HEK293 (cell line): ENCODE measurements around the gene NT5DC3.
A peak's percentile ranks its signal among the peaks of the same experiment; 100 is the strongest.

Experiments
- CTCF ChIA-PET: fragments of 350-600 bp; formaldehyde crosslinking; extraction: SDS; loops from one replicate; lab custom pipeline; 2021; ENCODE audit warnings: antibody characterized with exemption; lab: Yijun Ruan, JAX
- POLR2A ChIA-PET: fragments of 300-600 bp; formaldehyde crosslinking; extraction: SDS; loops from one replicate; lab custom pipeline; 2020; ENCODE audit warnings: antibody characterized with exemption, inconsistent platforms; lab: Yijun Ruan, JAX
- H3K27ac ChIP-seq: fragments of 200-500 bp; sonication (Bioruptor generic); 2 replicates; pipeline ENCODE4 v1.5.1; 2014; ENCODE audit warnings: low read depth, low read length, control low read depth, inconsistent platforms; ENCODE audit errors: extremely low read depth
- H3K36me3 ChIP-seq, 2 experiments: fragments of 200-500 bp in 1 of 2; sonication (Bioruptor generic) in 1 of 2; 1 replicate in 1 of 2; 2 replicates in 1 of 2; pipeline ENCODE4 v1.5.1; 2014 to 2017; ENCODE audit warnings: inconsistent platforms in 2 of 2, low read length in 2 of 2; ENCODE audit not compliant: control insufficient read depth in 2 of 2, insufficient read depth in 1 of 2
- H3K4me1 ChIP-seq: fragments of 200-500 bp; sonication (Bioruptor generic); 2 replicates; pipeline ENCODE4 v1.5.1; 2014; ENCODE audit warnings: mild to moderate bottlenecking, low read length, inconsistent platforms; ENCODE audit not compliant: control insufficient read depth, insufficient read depth
- H3K4me3 ChIP-seq: 2 replicates; pipeline ENCODE4 v1.5.1; 2011; ENCODE audit warnings: low read depth, mild to moderate bottlenecking, control low read depth, low read length, moderate library complexity
- H3K9me3 ChIP-seq: fragments of 200-500 bp; sonication (Bioruptor generic); 2 replicates; pipeline ENCODE4 v1.5.1; 2014; ENCODE audit warnings: low read depth, low read length, inconsistent platforms; ENCODE audit not compliant: control insufficient read depth, insufficient read depth
- HOXD13 ChIP-seq: sonication (generic); formaldehyde crosslinking; IDR thresholded peaks from 2 replicates; pipeline ENCODE4 v1.8.0; 2022; ENCODE audit warnings: missing genetic modification reagents, borderline replicate concordance
- OVOL3 ChIP-seq: fragments of 450-650 bp; formaldehyde crosslinking; IDR thresholded peaks from 2 replicates; pipeline ENCODE4 v1.5.1; 2016; ENCODE audit warnings: missing biosample characterization, missing genetic modification characterization
- SCRT2 ChIP-seq: fragments of 450-650 bp; formaldehyde crosslinking; IDR thresholded peaks from 2 replicates; pipeline ENCODE4 v1.5.1; 2016; ENCODE audit warnings: missing biosample characterization, missing genetic modification characterization
- SP2 ChIP-seq: fragments of 450-650 bp; formaldehyde crosslinking; IDR thresholded peaks from 2 replicates; pipeline ENCODE4 v1.5.1; 2016; ENCODE audit warnings: missing biosample characterization, missing genetic modification characterization
- TRIM28 ChIP-seq: IDR thresholded peaks from 2 replicates; pipeline ENCODE4 v1.6.1; 2011; ENCODE audit warnings: low read length, control low read depth, borderline replicate concordance
- ZBTB17 ChIP-seq: fragments of 450-650 bp; formaldehyde crosslinking; IDR thresholded peaks from 2 replicates; pipeline ENCODE4 v1.5.1; 2016; ENCODE audit warnings: missing biosample characterization, missing genetic modification characterization
- ZNF155 ChIP-seq: fragments of 450-650 bp; formaldehyde crosslinking; IDR thresholded peaks from 2 replicates; pipeline ENCODE4 v1.5.1; 2016; ENCODE audit warnings: missing biosample characterization, missing genetic modification characterization
- ZNF214 ChIP-seq: fragments of 450-650 bp; formaldehyde crosslinking; IDR thresholded peaks from 2 replicates; pipeline ENCODE4 v1.5.1; 2017; ENCODE audit warnings: missing biosample characterization, mild to moderate bottlenecking, missing genetic modification characterization, borderline replicate concordance
- ZNF239 ChIP-seq: fragments of 450-650 bp; formaldehyde crosslinking; IDR thresholded peaks from 2 replicates; pipeline ENCODE4 v1.5.1; 2016; ENCODE audit warnings: missing biosample characterization, missing genetic modification characterization
- ZNF394 ChIP-seq: fragments of 450-650 bp; formaldehyde crosslinking; IDR thresholded peaks from 2 replicates; pipeline ENCODE4 v1.5.1; 2016; ENCODE audit warnings: missing biosample characterization, missing genetic modification characterization, mild to moderate bottlenecking, moderate library complexity, borderline replicate concordance
- ZNF473 ChIP-seq: fragments of 450-650 bp; formaldehyde crosslinking; IDR thresholded peaks from 2 replicates; pipeline ENCODE4 v1.5.1; 2017; ENCODE audit warnings: missing biosample characterization, missing genetic modification characterization
- ZNF510 ChIP-seq: fragments of 450-650 bp; formaldehyde crosslinking; IDR thresholded peaks from 2 replicates; pipeline ENCODE4 v1.5.1; 2018; ENCODE audit warnings: mild to moderate bottlenecking, missing genetic modification characterization, missing biosample characterization; ENCODE audit not compliant: insufficient replicate concordance
- ZNF514 ChIP-seq: fragments of 450-650 bp; formaldehyde crosslinking; IDR thresholded peaks from 2 replicates; pipeline ENCODE4 v1.5.1; 2016; ENCODE audit warnings: missing biosample characterization, missing genetic modification characterization
- ZNF600 ChIP-seq: fragments of 450-650 bp; formaldehyde crosslinking; IDR thresholded peaks from 2 replicates; pipeline ENCODE4 v1.5.1; 2016; ENCODE audit warnings: missing biosample characterization, missing genetic modification characterization
- ZNF664 ChIP-seq: fragments of 450-650 bp; formaldehyde crosslinking; IDR thresholded peaks from 2 replicates; pipeline ENCODE4 v1.5.1; 2016; ENCODE audit warnings: missing biosample characterization, missing genetic modification characterization
- ZNF785 ChIP-seq: fragments of 450-650 bp; formaldehyde crosslinking; IDR thresholded peaks from 2 replicates; pipeline ENCODE4 v1.5.1; 2016; ENCODE audit warnings: missing biosample characterization, missing genetic modification characterization
- ZNF792 ChIP-seq: fragments of 450-650 bp; formaldehyde crosslinking; IDR thresholded peaks from 2 replicates; pipeline ENCODE4 v1.5.1; 2016; ENCODE audit warnings: missing biosample characterization, missing genetic modification characterization
- ZNF843 ChIP-seq: fragments of 450-650 bp; formaldehyde crosslinking; IDR thresholded peaks from 2 replicates; pipeline ENCODE4 v1.5.1; 2016; ENCODE audit warnings: missing biosample characterization, missing genetic modification characterization
- ZSCAN16 ChIP-seq: fragments of 450-650 bp; formaldehyde crosslinking; IDR thresholded peaks from 2 replicates; pipeline ENCODE4 v1.5.1; 2016; ENCODE audit warnings: missing biosample characterization, missing genetic modification characterization
- TF ChIP-seq, protein P1 (sequence below): fragments of 450-650 bp; formaldehyde crosslinking; IDR thresholded peaks from 2 replicates; pipeline ENCODE4 v1.5.1; 2016; ENCODE audit warnings: missing biosample characterization, missing genetic modification characterization, borderline replicate concordance
- TF ChIP-seq, protein P2 (sequence below): fragments of 450-650 bp; formaldehyde crosslinking; IDR thresholded peaks from 2 replicates; pipeline ENCODE4 v1.5.1; 2016; ENCODE audit warnings: missing biosample characterization, missing genetic modification characterization
- TF ChIP-seq, protein P3 (sequence below): fragments of 450-650 bp; formaldehyde crosslinking; IDR thresholded peaks from 2 replicates; pipeline ENCODE4 v1.5.1; 2017; ENCODE audit warnings: missing biosample characterization, missing genetic modification characterization
- TF ChIP-seq, protein P4 (sequence below): fragments of 450-650 bp; formaldehyde crosslinking; IDR thresholded peaks from 2 replicates; pipeline ENCODE4 v1.5.1; 2016; ENCODE audit warnings: missing biosample characterization, missing genetic modification characterization

Gene NT5DC3

DNA sequence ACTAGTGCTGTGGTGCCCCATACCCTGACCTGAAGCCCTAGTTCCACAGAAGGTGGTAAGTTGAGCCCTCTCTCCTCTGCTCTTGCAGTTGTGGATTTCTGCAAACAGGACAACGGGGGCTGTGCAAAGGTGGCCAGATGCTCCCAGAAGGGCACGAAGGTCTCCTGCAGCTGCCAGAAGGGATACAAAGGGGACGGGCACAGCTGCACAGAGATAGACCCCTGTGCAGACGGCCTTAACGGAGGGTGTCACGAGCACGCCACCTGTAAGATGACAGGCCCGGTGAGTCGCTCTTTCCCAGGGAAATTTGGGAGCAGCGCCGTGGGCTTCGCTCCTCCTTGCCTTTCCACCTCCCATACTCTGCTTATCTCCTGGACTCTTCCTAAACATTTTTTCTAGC is 92.2 kb downstream of the NT5DC3 start (continued):
- TF ChIP-seq ZSCAN16 (tag by site-specific recombination) = no peak
- TF ChIP-seq ZNF473 = no peak

DNA sequence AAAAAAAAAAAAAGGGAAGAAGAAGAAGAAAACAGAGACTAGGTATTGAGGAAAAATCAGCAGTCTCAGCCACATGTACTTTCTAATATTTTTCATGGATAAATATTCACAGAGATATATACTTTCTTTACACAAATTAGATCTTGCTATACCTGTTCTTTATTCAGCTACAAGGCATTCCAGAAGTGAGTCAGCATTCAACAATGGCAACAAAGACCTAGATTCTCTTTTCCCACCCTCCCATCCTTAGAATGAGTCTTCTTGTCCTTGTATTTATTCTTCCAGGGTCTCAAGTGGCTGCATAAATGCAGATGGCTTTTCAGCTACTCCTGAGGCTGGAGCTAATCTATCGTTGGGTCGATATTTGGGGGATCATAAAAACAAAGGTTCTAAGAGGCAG is 93.0 kb downstream of the NT5DC3 start:
- H3K9me3 ChIP-seq = no peaks in the 10 kb centered on the region
- TF ChIP-seq ZNF843 (tag by site-specific recombination) (no peak), ZNF394 (tag by site-specific recombination) (0 out of 2 replicates have a peak, but pooled peaks have one; percentile 12), ZNF239 (tag by site-specific recombination) (no peak)
- TF ChIP-seq, protein P1, sequence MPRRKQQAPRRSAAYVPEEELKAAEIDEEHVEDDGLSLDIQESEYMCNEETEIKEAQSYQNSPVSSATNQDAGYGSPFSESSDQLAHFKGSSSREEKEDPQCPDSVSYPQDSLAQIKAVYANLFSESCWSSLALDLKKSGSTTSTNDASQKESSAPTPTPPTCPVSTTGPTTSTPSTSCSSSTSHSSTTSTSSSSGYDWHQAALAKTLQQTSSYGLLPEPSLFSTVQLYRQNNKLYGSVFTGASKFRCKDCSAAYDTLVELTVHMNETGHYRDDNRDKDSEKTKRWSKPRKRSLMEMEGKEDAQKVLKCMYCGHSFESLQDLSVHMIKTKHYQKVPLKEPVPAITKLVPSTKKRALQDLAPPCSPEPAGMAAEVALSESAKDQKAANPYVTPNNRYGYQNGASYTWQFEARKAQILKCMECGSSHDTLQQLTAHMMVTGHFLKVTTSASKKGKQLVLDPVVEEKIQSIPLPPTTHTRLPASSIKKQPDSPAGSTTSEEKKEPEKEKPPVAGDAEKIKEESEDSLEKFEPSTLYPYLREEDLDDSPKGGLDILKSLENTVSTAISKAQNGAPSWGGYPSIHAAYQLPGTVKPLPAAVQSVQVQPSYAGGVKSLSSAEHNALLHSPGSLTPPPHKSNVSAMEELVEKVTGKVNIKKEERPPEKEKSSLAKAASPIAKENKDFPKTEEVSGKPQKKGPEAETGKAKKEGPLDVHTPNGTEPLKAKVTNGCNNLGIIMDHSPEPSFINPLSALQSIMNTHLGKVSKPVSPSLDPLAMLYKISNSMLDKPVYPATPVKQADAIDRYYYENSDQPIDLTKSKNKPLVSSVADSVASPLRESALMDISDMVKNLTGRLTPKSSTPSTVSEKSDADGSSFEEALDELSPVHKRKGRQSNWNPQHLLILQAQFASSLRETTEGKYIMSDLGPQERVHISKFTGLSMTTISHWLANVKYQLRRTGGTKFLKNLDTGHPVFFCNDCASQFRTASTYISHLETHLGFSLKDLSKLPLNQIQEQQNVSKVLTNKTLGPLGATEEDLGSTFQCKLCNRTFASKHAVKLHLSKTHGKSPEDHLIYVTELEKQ (tag by site-specific recombination) = no peak
- TF ChIP-seq, all 188 proteins: peak for 1
- ChIA-PET POLR2A (interaction anchor here (0.7 kb wide), 1 partner anchor 97 kb away, joined by 7 read pairs; no protein-coding TSS in a partner anchor), CTCF (interaction anchor here (0.6 kb wide), 1 partner anchor 898 kb away, joined by 3 read pairs; no protein-coding TSS in a partner anchor)
- Histone ChIP-seq H3K4me1 (no peaks in the 10 kb centered on the region), H3K36me3 (no peaks in the 10 kb centered on the region), H3K4me3 (no peak overlapping the region), H3K27ac (no peak overlapping the region)

DNA sequence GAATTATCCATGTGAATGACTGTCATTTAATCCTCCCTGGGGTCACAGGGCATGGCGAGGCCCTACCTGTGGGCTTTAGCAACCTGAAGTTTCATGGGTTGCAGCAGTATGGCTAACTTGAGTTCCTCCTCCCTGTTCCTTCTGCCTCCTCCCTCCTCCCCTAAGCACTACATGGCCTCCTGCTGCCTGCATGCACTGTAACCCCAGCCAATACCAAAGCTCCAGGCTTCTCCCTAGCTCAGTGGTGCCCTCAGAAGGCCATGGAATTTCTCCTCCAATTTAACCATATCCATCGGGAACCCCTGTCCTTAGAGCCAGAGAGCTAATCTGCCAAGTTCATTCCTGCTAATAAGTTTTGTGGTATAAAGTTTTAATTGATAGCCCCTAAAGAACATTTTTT is 95.1 kb downstream of the NT5DC3 start:
- CTCF ChIA-PET = interaction anchor here (1.0 kb wide), 1 partner anchor 454 kb away, joined by 3 read pairs; no protein-coding TSS in a partner anchor
- Histone ChIP-seq H3K9me3 (no peaks in the 10 kb centered on the region), H3K27ac (no peak overlapping the region)
- POLR2A ChIA-PET = no interaction called here
- no peak for TF ChIP-seq SCRT2 (tag by site-specific recombination)
- no peak for TF ChIP-seq OVOL3
- TF ChIP-seq, protein P2, sequence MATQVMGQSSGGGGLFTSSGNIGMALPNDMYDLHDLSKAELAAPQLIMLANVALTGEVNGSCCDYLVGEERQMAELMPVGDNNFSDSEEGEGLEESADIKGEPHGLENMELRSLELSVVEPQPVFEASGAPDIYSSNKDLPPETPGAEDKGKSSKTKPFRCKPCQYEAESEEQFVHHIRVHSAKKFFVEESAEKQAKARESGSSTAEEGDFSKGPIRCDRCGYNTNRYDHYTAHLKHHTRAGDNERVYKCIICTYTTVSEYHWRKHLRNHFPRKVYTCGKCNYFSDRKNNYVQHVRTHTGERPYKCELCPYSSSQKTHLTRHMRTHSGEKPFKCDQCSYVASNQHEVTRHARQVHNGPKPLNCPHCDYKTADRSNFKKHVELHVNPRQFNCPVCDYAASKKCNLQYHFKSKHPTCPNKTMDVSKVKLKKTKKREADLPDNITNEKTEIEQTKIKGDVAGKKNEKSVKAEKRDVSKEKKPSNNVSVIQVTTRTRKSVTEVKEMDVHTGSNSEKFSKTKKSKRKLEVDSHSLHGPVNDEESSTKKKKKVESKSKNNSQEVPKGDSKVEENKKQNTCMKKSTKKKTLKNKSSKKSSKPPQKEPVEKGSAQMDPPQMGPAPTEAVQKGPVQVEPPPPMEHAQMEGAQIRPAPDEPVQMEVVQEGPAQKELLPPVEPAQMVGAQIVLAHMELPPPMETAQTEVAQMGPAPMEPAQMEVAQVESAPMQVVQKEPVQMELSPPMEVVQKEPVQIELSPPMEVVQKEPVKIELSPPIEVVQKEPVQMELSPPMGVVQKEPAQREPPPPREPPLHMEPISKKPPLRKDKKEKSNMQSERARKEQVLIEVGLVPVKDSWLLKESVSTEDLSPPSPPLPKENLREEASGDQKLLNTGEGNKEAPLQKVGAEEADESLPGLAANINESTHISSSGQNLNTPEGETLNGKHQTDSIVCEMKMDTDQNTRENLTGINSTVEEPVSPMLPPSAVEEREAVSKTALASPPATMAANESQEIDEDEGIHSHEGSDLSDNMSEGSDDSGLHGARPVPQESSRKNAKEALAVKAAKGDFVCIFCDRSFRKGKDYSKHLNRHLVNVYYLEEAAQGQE (tag by site-specific recombination) = no peak
- TF ChIP-seq, protein P3, sequence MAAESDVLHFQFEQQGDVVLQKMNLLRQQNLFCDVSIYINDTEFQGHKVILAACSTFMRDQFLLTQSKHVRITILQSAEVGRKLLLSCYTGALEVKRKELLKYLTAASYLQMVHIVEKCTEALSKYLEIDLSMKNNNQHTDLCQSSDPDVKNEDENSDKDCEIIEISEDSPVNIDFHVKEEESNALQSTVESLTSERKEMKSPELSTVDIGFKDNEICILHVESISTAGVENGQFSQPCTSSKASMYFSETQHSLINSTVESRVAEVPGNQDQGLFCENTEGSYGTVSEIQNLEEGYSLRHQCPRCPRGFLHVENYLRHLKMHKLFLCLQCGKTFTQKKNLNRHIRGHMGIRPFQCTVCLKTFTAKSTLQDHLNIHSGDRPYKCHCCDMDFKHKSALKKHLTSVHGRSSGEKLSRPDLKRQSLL (tag by site-specific recombination) = no peak
- TF ChIP-seq ZNF214 (tag by site-specific recombination) = no peak
- TF ChIP-seq, protein P4, sequence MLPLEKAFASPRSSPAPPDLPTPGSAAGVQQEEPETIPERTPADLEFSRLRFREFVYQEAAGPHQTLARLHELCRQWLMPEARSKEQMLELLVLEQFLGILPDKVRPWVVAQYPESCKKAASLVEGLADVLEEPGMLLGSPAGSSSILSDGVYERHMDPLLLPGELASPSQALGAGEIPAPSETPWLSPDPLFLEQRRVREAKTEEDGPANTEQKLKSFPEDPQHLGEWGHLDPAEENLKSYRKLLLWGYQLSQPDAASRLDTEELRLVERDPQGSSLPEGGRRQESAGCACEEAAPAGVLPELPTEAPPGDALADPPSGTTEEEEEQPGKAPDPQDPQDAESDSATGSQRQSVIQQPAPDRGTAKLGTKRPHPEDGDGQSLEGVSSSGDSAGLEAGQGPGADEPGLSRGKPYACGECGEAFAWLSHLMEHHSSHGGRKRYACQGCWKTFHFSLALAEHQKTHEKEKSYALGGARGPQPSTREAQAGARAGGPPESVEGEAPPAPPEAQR (tag by site-specific recombination) = no peak
- TF ChIP-seq ZNF785 (tag by site-specific recombination) = no peak
- TF ChIP-seq ZNF155 (tag by site-specific recombination) = no peak
- no peak for TF ChIP-seq SP2
- TF ChIP-seq TRIM28 = no peak
- no peak for TF ChIP-seq ZNF514 (tag by site-specific recombination)
- no peak for TF ChIP-seq ZNF510
- TF ChIP-seq ZNF600 (tag by site-specific recombination) = no peak
- TF ChIP-seq ZBTB17 (tag by site-specific recombination) = no peak
- no peak for TF ChIP-seq ZNF239 (tag by site-specific recombination)
- TF ChIP-seq ZNF792 (tag by site-specific recombination) = no peak
- TF ChIP-seq ZNF664 (tag by site-specific recombination) = no peak
- TF ChIP-seq HOXD13 (CRISPR knock-in tag) = no peak
- TF ChIP-seq ZNF473 = no peak
- TF ChIP-seq, all 188 proteins: peak for 0
- Histone ChIP-seq H3K4me1 (no peaks in the 10 kb centered on the region), H3K4me3 (no peak overlapping the region), H3K36me3 (no peaks in the 10 kb centered on the region)
